ENCODE measurements around the gene SORBS2.

- TF ChIP-seq CTCF (IDR thresholded peaks at IDR 0.05) = no peak
- TF ChIP-seq POLR2A (IDR thresholded peaks at IDR 0.05) = no peak
These were observed 77.1 kb downstream of the SORBS2 start for GRCh38 chr4:185734930-185735329.
